Kidney capillary endothelial cell (primary cell): ENCODE results near the gene GLRX5.

Source experiments
- DNase-seq: peaks from one replicate; pipeline ENCODE4 v3.0.0-alpha.2; 2018; ENCODE audit warnings: low spot score

The GLRX5 gene

GRCh38 chr14:95518045-95518751 lies 16.7 kb upstream of the GLRX5 start:
- DNase-seq: no peak

- DNase-seq: no peak
Measured at GRCh38 chr14:95519699-95520098, 15.2 kb upstream of the GLRX5 start.

DNA sequence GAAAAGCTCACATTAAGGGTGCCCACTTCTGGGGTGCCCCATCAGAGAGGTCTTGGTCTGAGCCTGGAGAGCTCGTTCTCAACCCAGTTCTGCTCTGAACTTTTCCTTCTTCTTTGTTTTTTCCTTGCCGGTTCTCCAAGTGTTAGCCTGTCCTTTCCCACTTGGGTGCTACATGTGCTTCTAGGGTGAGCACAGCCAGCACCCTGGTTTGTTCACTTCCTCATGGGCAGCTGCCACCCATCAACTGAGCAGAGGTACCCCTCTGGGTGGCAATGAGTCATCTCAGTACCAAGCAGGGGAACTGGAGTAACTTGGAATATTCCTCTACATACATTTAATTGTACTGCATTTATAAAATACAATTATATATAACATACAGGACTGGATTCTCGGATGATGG lies 14.5 kb upstream of the GLRX5 start:
- no peak for DNase-seq

GRCh38 chr14:95521001-95521400 lies 13.8 kb upstream of the GLRX5 start:
- no peak for DNase-seq

GRCh38 chr14:95522116-95522515 lies 12.7 kb upstream of the GLRX5 start:
- DNase-seq: no peak

GRCh38 chr14:95522556-95522955 lies 12.3 kb upstream of the GLRX5 start:
- DNase-seq: no peak

DNA sequence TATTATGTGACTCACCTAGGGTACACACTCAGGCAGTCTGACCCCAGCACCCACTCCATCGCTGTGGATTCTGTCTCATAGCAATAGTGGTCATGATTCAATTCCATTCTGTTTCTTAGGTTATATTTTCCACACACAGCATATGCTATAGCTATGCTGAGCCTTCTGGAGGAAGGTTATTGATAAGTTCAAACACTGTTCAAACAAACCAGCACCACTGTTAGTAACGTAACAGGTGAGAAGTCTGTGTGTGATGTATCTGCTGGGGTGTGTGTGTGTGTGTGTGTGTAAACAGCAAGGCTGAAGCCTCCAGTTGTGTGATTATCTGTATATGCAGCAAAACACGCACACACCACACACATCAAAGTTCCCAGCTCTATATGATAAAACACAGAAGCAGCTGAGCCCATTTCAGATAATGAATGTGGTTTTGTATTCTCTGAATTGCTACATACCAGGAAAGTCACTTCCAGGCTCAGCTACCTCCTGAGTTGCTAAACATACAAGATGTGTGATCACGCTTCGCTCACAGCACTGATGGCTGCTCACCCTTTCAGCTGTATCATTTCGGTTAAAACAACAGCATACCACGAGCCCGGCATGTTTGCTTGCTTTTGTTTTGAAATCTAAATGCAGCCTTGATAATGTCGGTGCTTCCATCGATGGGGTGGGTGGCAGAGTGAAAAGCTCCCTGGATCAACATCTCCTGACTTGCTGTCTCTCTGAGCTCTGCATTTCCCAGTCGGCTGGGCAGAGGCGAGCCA lies 11.6 kb upstream of the GLRX5 start:
- no peak for DNase-seq

- no peak for DNase-seq
Measured at GRCh38 chr14:95523815-95524448, 10.9 kb upstream of the GLRX5 start.

DNA sequence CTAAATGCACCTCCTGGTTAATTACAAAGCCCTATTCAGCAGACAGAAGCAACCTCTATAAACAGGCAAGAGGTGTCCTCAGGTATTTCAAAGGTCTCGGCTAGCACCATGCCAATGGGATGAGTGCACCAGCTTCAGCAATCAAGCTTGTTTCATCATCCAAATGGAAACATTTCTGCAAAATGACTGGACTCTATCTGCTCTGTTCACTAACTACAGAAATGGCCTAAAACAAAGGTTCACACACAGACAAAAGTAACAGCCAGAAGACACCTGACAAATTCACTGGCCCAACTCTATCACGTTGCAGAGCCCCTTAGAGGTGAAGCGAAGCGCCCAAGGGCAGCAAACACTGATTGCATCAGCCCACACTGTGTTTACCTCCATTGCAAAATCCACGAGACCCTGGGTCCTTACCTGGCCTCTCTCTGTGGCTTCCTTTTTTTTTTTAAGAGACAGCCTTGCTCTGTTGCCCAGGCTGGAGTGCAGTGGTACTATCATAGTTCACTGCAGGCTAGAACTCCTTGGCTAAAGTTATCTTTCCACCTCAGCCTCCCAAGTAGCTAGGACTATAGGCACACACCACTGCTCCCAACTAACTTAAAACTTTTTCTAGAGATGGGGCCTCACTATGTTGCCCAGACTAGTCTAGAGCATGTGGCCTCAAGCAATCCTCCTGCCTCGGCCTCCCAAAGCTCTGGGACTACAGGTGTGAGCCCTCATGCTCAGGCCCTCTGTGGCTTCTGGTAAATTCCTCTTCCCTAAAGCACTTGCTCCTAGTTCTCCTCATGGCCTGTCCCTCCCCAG lies 9.9 kb upstream of the GLRX5 start:
- DNase-seq: no peak

DNA sequence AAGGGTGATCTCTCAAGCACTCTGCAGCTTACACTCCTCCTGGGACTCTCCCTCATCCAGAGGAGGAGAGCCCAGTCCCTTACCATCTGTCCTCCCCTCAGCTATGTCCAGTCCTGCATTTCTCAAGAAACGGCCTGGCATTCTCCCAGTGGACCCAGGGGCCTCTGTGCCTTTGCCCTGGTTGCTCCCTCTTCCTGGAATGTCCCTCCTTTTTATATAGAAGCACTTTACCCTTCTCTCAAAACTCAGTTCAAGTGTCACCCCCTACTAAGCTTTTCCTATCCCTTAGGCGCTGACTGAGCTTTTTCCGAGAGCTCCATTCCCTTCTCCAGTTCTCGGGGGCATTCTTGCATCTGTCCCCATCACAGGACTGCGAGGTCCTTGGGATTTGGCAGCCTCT lies 8.9 kb upstream of the GLRX5 start:
- no peak for DNase-seq

- no peak for DNase-seq
Measured at GRCh38 chr14:95526483-95527386, 8.1 kb upstream of the GLRX5 start.

DNA sequence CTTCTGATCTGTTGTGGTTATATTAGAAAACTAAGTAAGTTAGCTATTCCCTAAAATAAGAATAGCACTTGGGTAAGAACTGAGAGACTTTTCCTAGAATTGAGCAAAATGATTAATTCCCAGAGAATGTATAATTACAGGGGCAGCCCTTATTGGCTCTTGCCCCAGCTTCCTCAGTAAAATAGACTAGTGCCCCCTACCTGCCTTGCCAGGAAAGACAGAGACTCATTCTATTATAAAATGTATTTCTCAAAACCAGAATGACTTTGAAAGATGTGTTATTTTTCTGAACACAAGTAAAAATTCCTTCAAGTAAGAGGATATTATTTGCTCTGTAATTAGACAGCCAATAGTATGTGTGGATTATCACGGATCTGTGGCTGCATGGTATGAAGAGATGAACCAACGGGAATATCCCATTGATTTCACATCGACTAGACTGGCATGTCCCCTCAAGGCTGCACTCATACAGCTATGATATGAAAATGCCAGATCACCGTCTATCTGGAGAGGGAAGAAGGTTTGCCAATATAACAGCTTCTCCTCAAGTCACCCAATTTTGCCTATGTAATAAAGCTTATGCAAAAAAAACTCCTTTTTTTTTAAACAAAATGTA lies 7.4 kb upstream of the GLRX5 start:
- no peak for DNase-seq

DNA sequence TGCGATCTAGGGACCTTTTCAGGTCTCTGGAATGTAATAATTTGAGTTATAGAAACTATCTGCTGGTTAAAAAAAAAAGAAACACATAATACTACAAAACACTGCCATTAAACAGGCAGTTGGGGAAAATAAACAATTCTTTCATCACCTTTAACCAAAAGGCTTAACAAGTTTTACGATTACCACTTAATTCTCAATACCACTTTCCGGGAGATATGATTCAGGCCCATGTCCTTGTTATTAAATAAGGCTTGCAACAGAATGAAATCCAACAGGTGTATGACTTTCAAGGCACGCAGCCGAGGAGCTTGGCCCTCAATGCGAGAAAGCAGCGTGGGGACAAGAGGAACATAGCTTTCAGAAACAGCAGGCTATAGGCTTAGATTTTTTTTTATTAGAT lies 5.6 kb upstream of the GLRX5 start:
- no peak for DNase-seq

DNA sequence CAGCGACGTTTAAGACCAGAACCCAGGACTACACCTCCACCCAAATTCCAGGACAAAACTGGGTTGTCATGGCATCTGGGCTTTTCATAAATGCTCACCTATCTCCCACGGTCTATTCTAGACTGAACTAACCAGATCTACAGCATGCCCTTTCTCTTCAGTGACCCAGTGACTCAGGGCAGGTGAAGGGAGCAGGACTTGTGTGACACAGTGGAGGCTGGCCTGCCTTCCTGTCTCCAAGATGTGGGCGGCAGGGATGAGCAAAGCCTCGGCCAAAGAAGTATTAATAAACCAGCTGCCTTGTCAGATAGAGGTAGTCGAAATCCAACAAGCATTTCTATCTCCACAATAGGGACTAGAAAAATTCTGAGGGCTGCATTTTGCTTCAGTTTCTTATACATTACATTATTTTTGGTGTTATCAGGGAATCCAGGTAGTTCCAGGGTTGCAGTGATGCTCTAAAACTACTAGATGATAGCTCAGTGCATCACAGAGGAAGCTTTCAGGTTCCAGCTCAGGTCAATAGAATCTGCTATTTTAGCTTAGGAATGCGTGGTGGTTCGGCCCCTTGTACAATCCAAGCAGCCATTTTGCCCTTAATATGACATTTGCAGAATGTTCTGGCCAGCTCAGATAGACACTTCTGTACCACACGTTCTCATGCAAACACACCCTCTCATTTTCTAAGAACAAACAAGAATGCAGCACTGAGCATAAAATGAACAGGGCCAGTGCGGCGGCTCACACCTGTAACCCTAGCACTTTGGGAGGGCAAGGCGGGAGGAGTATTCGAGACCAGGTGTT lies 4.2 kb upstream of the GLRX5 start:
- DNase-seq: no peak

- DNase-seq: no peak
Measured at GRCh38 chr14:95531473-95531872, 3.4 kb upstream of the GLRX5 start.

DNA sequence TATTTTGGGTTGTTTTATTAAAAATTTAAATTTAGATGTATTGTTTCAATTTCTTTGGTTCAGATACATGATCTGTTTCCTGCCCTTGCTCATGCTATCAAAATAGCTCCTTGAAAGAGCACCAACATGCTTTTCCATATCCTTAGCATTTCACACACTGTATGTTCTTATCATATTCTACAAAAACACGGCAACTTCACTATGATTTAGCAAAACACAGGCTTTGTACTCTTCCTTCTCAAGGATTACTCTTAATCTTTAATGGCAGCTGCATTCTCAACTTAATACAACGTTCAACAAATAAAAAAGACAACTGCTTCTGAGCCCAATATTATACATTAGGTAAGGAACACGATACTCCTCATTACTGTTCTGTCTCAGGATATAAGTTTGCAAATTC lies 2.9 kb upstream of the GLRX5 start:
- DNase-seq: no peak

DNA sequence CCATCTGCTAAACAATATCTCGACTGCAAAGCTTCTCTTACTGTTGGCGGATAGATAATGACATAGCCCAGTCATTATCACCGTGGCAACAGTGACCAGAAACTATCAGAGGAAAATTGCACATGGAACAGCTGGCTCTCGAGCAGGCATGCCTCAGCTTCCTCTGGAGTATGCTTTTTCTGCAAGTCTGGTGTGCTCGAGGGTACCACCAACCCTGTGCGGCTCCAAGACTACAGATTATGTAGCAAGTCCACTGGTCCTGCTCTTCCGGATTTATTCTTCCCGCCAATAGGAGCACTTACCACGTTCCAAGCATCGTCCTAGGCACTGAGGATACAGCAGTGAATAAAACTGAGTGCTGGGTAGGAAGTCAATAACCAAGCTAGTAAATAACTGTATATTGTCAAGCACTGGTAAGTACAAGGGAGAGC lies 1.4 kb upstream of the GLRX5 start:
- DNase-seq: no peak

GRCh38 chr14:95533822-95534221 lies 1.0 kb upstream of the GLRX5 start:
- no peak for DNase-seq

GRCh38 chr14:95535226-95536021 lies 574 bp downstream of the GLRX5 start:
- no peak for DNase-seq
